Calu3 (cell line): Measurements from ENCODE around the gene DDX31. TPM values are rescaled to one million over a fixed set of nuclear protein-coding genes. Genes with fewer than 3 reads are reported as not detected.

Experiments used
- BruUV-seq: library from RNA; stranded (reverse); fragments of 400-500 nt; replicated peaks from 2 replicates; lab custom pipeline; 2021; lab: Mats Ljungman, UMichigan
- CTCF ChIA-PET: fragments of 300-600 bp; sonication (Branson Sonifier 250); formaldehyde crosslinking; loops from one replicate; lab custom pipeline; 2022; ENCODE audit warnings: antibody characterized with exemption; lab: Charles Lee
- DNase-seq: peaks from one replicate; pipeline ENCODE4 v3.0.0; 2022
- H3K27ac Mint-ChIP-seq: one replicate; pipeline ENCODE4 v1.8.0; 2022; ENCODE audit warnings: mixed read lengths; ENCODE audit not compliant: unreplicated experiment
- H3K27me3 Mint-ChIP-seq: one replicate; pipeline ENCODE4 v1.8.0; 2022; ENCODE audit warnings: mixed read lengths; ENCODE audit not compliant: unreplicated experiment
- H3K36me3 Mint-ChIP-seq: one replicate; pipeline ENCODE4 v1.8.0; 2022; ENCODE audit warnings: mild to moderate bottlenecking, moderate library complexity, mixed read lengths; ENCODE audit not compliant: insufficient read depth, unreplicated experiment
- H3K4me1 Mint-ChIP-seq: one replicate; pipeline ENCODE4 v1.8.0; 2022; ENCODE audit warnings: mild to moderate bottlenecking, low read depth, mixed read lengths; ENCODE audit not compliant: unreplicated experiment
- H3K4me3 Mint-ChIP-seq: one replicate; pipeline ENCODE4 v1.8.0; 2022; ENCODE audit warnings: mild to moderate bottlenecking, low read depth, moderate library complexity, mixed read lengths; ENCODE audit not compliant: unreplicated experiment
- H3K9me3 Mint-ChIP-seq: one replicate; pipeline ENCODE4 v1.8.0; 2022; ENCODE audit warnings: low read depth, mixed read lengths; ENCODE audit not compliant: unreplicated experiment
- CTCF ChIP-seq: fragments of 200-600 bp; IDR thresholded peaks from one replicate; pipeline ENCODE4 v1.8.0; 2022; ENCODE audit warnings: antibody characterized with exemption; ENCODE audit not compliant: unreplicated experiment
- intact Hi-C: fragments of 100-400 bp; cut with micrococcal nuclease; formaldehyde crosslinking; loops from one replicate; pipeline ENCODE4 v1.10.0; 2022; ENCODE audit not compliant: unreplicated experiment
- total RNA-seq: library from RNA; stranded (reverse); gene quantifications from 2 replicates; pipeline ENCODE4 v1.2.3, GENCODE V29; 2022

The DDX31 gene
- total RNA-seq, 1 experiment from 2014 or later: 18.4 TPM

- TF ChIP-seq CTCF: no peak
- BruUV-seq: no TSS peak
- peaks cover 37% of the 10 kb centered on the region for H3K4me1 Mint-ChIP-seq
- H3K27ac Mint-ChIP-seq: no peak overlapping the region
- intact Hi-C loops: no loop called here
- CTCF ChIA-PET: no interaction called here
- peaks cover 13% of the 10 kb centered on the region for H3K36me3 Mint-ChIP-seq
- H3K9me3 Mint-ChIP-seq: no peaks in the 10 kb centered on the region
- DNase-seq: no peak
- no peak overlapping the region for H3K4me3 Mint-ChIP-seq
- no peaks in the 10 kb centered on the region for H3K27me3 Mint-ChIP-seq
Observed at GRCh38 chr9:132551556-132551955, 118.2 kb downstream of the DDX31 start.

- CTCF ChIA-PET: interaction anchor here (0.5 to 2.0 kb wide), 4 partner anchors 11 to 274 kb away, joined by 3 to 17 read pairs (median 4); no protein-coding TSS in a partner anchor
- peaks cover 37% of the 10 kb centered on the region for H3K4me1 Mint-ChIP-seq
- intact Hi-C loops: loop anchor here (1.0 kb wide), 1 partner anchor 11 kb away; no protein-coding TSS in a partner anchor
- no peaks in the 10 kb centered on the region for H3K9me3 Mint-ChIP-seq
- TSS peak; percentile 96 for BruUV-seq
- H3K27ac Mint-ChIP-seq: peak overlapping the region; percentile 91
- peaks cover 13% of the 10 kb centered on the region for H3K36me3 Mint-ChIP-seq
- peak overlapping the region; percentile 40 for H3K4me3 Mint-ChIP-seq
- no peaks in the 10 kb centered on the region for H3K27me3 Mint-ChIP-seq
- DNase-seq: peak; percentile 70
- TF ChIP-seq CTCF: no peak
Observed at GRCh38 chr9:132548751-132549640, 120.8 kb downstream of the DDX31 start.

GRCh38 chr9:132547976-132548730 is 121.6 kb downstream of the DDX31 start:
- no TSS peak for BruUV-seq
- peak; percentile 48 for DNase-seq
- H3K9me3 Mint-ChIP-seq: no peaks in the 10 kb centered on the region
- CTCF ChIA-PET: interaction anchor here (0.6 to 2.0 kb wide), 2 partner anchors 10 to 557 kb away, joined by 3 to 17 read pairs; no protein-coding TSS in a partner anchor
- no peak for TF ChIP-seq CTCF
- H3K27me3 Mint-ChIP-seq: no peaks in the 10 kb centered on the region
- peaks cover 37% of the 10 kb centered on the region for H3K4me1 Mint-ChIP-seq
- H3K27ac Mint-ChIP-seq: peak overlapping the region; percentile 91
- intact Hi-C loops: no loop called here
- H3K4me3 Mint-ChIP-seq: no peak overlapping the region
- H3K36me3 Mint-ChIP-seq: peaks cover 13% of the 10 kb centered on the region

GRCh38 chr9:132547436-132547835 is 122.3 kb downstream of the DDX31 start:
- TF ChIP-seq CTCF: no peak
- intact Hi-C loops: no loop called here
- Mint-ChIP-seq H3K4me3 (no peak overlapping the region), H3K27me3 (no peaks in the 10 kb centered on the region), H3K36me3 (peaks cover 13% of the 10 kb centered on the region), H3K27ac (peak overlapping the region; percentile 91), H3K9me3 (no peaks in the 10 kb centered on the region), H3K4me1 (peaks cover 37% of the 10 kb centered on the region)
- no TSS peak for BruUV-seq
- CTCF ChIA-PET: interaction anchor here (0.6 kb wide), 1 partner anchor 556 kb away, joined by 3 read pairs; no protein-coding TSS in a partner anchor
- DNase-seq: no peak
